ENCODE measurements around the gene MLNR.

MLNR gene

GRCh38 chr13:49225223-49226042 lies 5.3 kb downstream of the MLNR start:
- FAIRE-seq (no peak), DNase-seq (ENCODE audit: extremely low spot score, insufficient read length, low read depth) (no peak)

- DNase-seq (ENCODE audit: extremely low spot score, insufficient read length, low read depth) (no peak), FAIRE-seq (no peak)
These were observed 6.5 kb downstream of the MLNR start for GRCh38 chr13:49226613-49227012.

- FAIRE-seq (no peak), DNase-seq (ENCODE audit: extremely low spot score, insufficient read length, low read depth) (no peak)
These were observed 14.6 kb downstream of the MLNR start for GRCh38 chr13:49234741-49235140.

- DNase-seq (ENCODE audit: extremely low spot score, insufficient read length, low read depth), result no peak
- no peak for FAIRE-seq
These were observed 15.8 kb downstream of the MLNR start for GRCh38 chr13:49235856-49236431.

- FAIRE-seq (no peak), DNase-seq (ENCODE audit: extremely low spot score, insufficient read length, low read depth) (no peak)
These were observed 18.5 kb downstream of the MLNR start for GRCh38 chr13:49238621-49239020.

- DNase-seq (ENCODE audit: extremely low spot score, insufficient read length, low read depth), result no peak
- peak; percentile 69 for FAIRE-seq
These were observed 19.9 kb downstream of the MLNR start for GRCh38 chr13:49240017-49240416.

GRCh38 chr13:49241296-49241695 lies 21.2 kb downstream of the MLNR start:
- DNase-seq (ENCODE audit: extremely low spot score, insufficient read length, low read depth) (no peak), FAIRE-seq (no peak)

- FAIRE-seq (no peak), DNase-seq (ENCODE audit: extremely low spot score, insufficient read length, low read depth) (no peak)
These were observed 25.0 kb downstream of the MLNR start for GRCh38 chr13:49245101-49245500.

GRCh38 chr13:49246850-49247642 lies 26.9 kb downstream of the MLNR start:
- no peak for DNase-seq (ENCODE audit: extremely low spot score, insufficient read length, low read depth)
- FAIRE-seq, result no peak

GRCh38 chr13:49247643-49248621 lies 27.8 kb downstream of the MLNR start, which contains the start of gene CDADC1:
TSS of gene CDADC1 (plus strand) at chr13:49247925. CDS start at chr13:49248038, 113 bp downstream.
- FAIRE-seq (peak; percentile 98), DNase-seq (ENCODE audit: extremely low spot score, insufficient read length, low read depth) (peak; percentile 92)

- FAIRE-seq (peak; percentile 61), DNase-seq (ENCODE audit: extremely low spot score, insufficient read length, low read depth) (no peak)
These were observed 28.5 kb downstream of the MLNR start for GRCh38 chr13:49248622-49249002.

- no peak for DNase-seq (ENCODE audit: extremely low spot score, insufficient read length, low read depth)
These were observed 31.2 kb downstream of the MLNR start for GRCh38 chr13:49251326-49251725.

GRCh38 chr13:49253310-49253709 lies 33.2 kb downstream of the MLNR start:
- FAIRE-seq, result no peak
- no peak for DNase-seq (ENCODE audit: extremely low spot score, insufficient read length, low read depth)

More at GRCh38 chr13:49251326-49251725, 31.2 kb downstream of the MLNR start:
- FAIRE-seq, result no peak

- FAIRE-seq (no peak), DNase-seq (ENCODE audit: extremely low spot score, insufficient read length, low read depth) (no peak)
These were observed 33.9 kb downstream of the MLNR start for GRCh38 chr13:49254007-49254406.

- no peak for FAIRE-seq
These were observed 36.7 kb downstream of the MLNR start for GRCh38 chr13:49256841-49257240.

GRCh38 chr13:49258089-49258796 lies 38.1 kb downstream of the MLNR start:
- DNase-seq (ENCODE audit: extremely low spot score, insufficient read length, low read depth), result no peak
- FAIRE-seq, result peak; percentile 48

More at GRCh38 chr13:49256841-49257240, 36.7 kb downstream of the MLNR start:
- no peak for DNase-seq (ENCODE audit: extremely low spot score, insufficient read length, low read depth)

- FAIRE-seq, result no peak
- DNase-seq (ENCODE audit: extremely low spot score, insufficient read length, low read depth), result no peak
These were observed 39.4 kb downstream of the MLNR start for GRCh38 chr13:49259586-49259985.

GRCh38 chr13:49262634-49263033 lies 42.5 kb downstream of the MLNR start:
- FAIRE-seq (no peak), DNase-seq (ENCODE audit: extremely low spot score, insufficient read length, low read depth) (no peak)

- DNase-seq (ENCODE audit: extremely low spot score, insufficient read length, low read depth) (no peak), FAIRE-seq (no peak)
These were observed 45.7 kb downstream of the MLNR start for GRCh38 chr13:49265822-49266221.

Data from GM18507 (cell line).